ENCODE measurements around the gene APOBEC3A. TPM values are rescaled to one million over a fixed set of nuclear protein-coding genes. Genes with fewer than 3 reads are reported as not detected.
"Not testable (repeated sequence)": the region's sequence is repeated elsewhere in the genome, so short reads cannot be mapped to it uniquely, and the experiment has no call there.

Gene APOBEC3A
- total RNA-seq, 2 experiments from 2014 or later: not detected

DNA sequence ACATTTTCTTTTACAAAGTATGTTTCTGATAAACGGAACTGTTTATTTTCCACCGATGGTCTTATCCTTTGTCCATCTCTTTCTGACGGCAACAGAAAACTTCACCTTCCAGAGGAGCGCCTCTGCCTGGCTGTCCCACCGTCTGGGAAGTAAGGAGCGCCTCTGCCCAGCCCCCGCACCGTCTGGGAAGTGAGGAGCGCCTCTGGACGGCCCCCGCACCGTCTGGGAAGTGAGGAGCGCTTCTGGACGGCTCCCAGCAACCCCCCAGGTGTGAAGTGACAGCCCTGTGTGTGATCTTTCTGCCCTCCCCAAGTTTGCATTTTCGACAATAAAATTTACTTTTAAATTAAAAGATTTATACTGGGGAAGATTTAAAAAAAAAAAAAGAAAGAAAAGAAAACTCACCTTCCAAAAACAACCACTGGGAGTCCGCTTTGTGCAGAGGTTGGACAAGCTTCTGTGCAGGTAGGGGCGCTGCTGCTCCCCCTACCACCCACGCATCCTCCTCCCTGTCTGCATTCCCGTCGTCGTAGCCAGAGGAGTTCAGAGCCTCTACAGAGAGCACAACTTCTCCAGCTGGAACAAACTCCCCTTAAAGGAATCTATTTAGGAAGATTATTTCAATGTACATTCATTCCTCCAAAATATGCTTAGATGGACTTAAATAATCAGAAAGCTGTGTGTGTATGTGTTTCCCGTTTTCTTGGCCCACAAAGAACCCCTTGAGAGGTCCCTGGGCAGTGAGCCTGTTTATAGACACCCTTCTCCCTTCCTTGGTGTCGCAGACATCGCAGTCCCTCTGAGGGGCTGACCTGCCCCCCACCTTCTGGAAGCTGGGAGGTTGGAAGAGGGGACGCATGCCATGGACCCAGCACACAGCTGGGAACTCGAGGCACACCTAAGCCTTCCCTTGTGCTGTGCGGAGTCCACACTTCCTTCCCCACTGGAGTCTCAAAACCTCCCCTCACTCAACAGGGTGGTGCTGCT is 23.9 kb downstream of the APOBEC3A start:
- H3K27me3 Mint-ChIP-seq: peaks cover 6% of the 10 kb centered on the region
- peaks cover 18% of the 10 kb centered on the region for H3K9me3 Mint-ChIP-seq
- no peak for DNase-seq
- ChIA-PET CTCF (interaction anchor here (1.0 kb wide), 1 partner anchor 12 kb away, joined by 8 read pairs; no protein-coding TSS in a partner anchor), POLR2A (interaction anchor here (0.6 kb wide), 1 partner anchor 780 kb away, joined by 3 read pairs; no protein-coding TSS in a partner anchor)
- peaks cover 12% of the 10 kb centered on the region for H3K36me3 Mint-ChIP-seq (ENCODE audit: low read depth)
- peak overlapping the region; percentile 95 for H3K27ac Mint-ChIP-seq
- H3K4me1 Mint-ChIP-seq: peaks cover 45% of the 10 kb centered on the region
- peak overlapping the region; percentile 70 for H3K4me3 Mint-ChIP-seq

- ChIA-PET CTCF (interaction anchor here (1.0 kb wide), 2 partner anchors 13 to 21 kb away, joined by 3 to 8 read pairs; no protein-coding TSS in a partner anchor), POLR2A (interaction anchor here (0.6 kb wide), 1 partner anchor 781 kb away, joined by 3 read pairs; no protein-coding TSS in a partner anchor)
- Mint-ChIP-seq H3K36me3 (ENCODE audit: low read depth) (peaks cover 12% of the 10 kb centered on the region), H3K27ac (peak within 1 kb of the TSS; percentile 95), H3K9me3 (peaks cover 15% of the 10 kb centered on the region), H3K4me1 (peaks cover 50% of the 10 kb centered on the region), H3K27me3 (peaks cover 4% of the 10 kb centered on the region), H3K4me3 (peak within 1 kb of the TSS; percentile 70)
- peak; percentile 77 for DNase-seq
These were observed 24.9 kb downstream of the APOBEC3A start, which contains the start of gene APOBEC3B for GRCh38 chr22:38981992-38982927. Gene APOBEC3B (plus strand): TSS chr22:38982347. CDS start chr22:38982454, 107 bp downstream.

DNA sequence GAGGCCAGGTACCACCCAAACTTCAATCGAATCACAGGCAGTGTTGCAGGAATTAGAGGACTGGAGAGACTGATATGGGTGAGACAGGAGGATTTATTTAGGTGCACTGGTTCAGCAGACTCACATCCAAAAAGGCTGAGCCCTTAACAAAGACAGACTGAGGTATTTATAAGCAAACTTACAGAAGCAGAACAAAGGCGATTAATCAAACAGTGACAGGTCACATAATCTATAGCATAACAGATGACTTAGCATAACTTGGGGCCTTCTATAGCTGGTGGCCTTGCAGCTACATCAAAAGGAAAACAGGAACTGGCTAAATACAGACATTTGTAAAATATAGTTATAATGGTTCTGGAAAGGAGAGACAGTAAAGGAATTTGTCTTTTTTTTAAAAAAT is 26.8 kb downstream of the APOBEC3A start:
- no peak for DNase-seq
- peaks cover 12% of the 10 kb centered on the region for H3K36me3 Mint-ChIP-seq (ENCODE audit: low read depth)
- peak overlapping the region; percentile 27 for H3K27ac Mint-ChIP-seq
- peaks cover 13% of the 10 kb centered on the region for H3K9me3 Mint-ChIP-seq
- H3K4me1 Mint-ChIP-seq: peaks cover 68% of the 10 kb centered on the region
- POLR2A ChIA-PET: interaction anchor here (1.7 kb wide), 1 partner anchor 19 kb away, joined by 3 read pairs; no protein-coding TSS in a partner anchor
- no peaks in the 10 kb centered on the region for H3K27me3 Mint-ChIP-seq
- no peak overlapping the region for H3K4me3 Mint-ChIP-seq
- CTCF ChIA-PET: interaction anchor here (0.6 to 1.0 kb wide), 3 partner anchors 19 to 159 kb away, joined by 3 to 4 read pairs (median 3); no protein-coding TSS in a partner anchor

- ChIA-PET CTCF (interaction anchor here (0.7 to 1.0 kb wide), 3 partner anchors 18 to 158 kb away, joined by 3 read pairs; no protein-coding TSS in a partner anchor), POLR2A (interaction anchor here (1.7 kb wide), 1 partner anchor 18 kb away, joined by 3 read pairs; no protein-coding TSS in a partner anchor)
- Mint-ChIP-seq H3K36me3 (ENCODE audit: low read depth) (peaks cover 12% of the 10 kb centered on the region), H3K27ac (peak overlapping the region; percentile 88), H3K4me3 (peak overlapping the region; percentile 8), H3K4me1 (peaks cover 76% of the 10 kb centered on the region), H3K9me3 (peaks cover 13% of the 10 kb centered on the region)
- H3K27me3 Mint-ChIP-seq: not testable (repeated sequence)
- peak; percentile 85 for DNase-seq
These were observed 27.7 kb downstream of the APOBEC3A start for GRCh38 chr22:38984784-38985757.

DNA sequence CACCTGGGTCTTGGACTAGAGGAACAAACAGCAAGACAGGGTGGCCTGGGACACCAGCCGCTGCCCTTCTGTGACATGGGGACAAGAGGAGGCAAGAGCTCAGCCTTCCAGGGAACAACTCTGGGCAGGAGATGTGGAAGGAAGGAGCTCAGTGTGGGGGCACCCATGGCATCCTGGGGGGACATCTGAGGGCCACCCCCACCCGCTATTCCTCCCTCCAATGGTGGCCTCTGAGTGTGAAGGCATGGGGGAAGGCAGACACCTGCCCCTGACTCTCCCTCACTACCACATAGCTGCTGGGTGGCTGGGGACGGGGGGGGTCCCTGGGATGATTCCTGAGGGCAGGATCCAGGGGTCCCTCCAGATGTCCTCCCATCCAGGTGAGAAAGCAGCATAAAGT is 29.2 kb downstream of the APOBEC3A start:
- Mint-ChIP-seq H3K36me3 (ENCODE audit: low read depth) (peaks cover 12% of the 10 kb centered on the region), H3K9me3 (peaks cover 13% of the 10 kb centered on the region), H3K4me1 (peaks cover 74% of the 10 kb centered on the region), H3K27ac (peak overlapping the region; percentile 46), H3K27me3 (no peaks in the 10 kb centered on the region), H3K4me3 (no peak overlapping the region)
- ChIA-PET POLR2A (interaction anchor here (0.7 kb wide), 1 partner anchor 955 kb away, joined by 5 read pairs; no protein-coding TSS in a partner anchor), CTCF (interaction anchor here (1.2 kb wide), 1 partner anchor 16 kb away, joined by 3 read pairs; no protein-coding TSS in a partner anchor)
- no peak for DNase-seq

DNA sequence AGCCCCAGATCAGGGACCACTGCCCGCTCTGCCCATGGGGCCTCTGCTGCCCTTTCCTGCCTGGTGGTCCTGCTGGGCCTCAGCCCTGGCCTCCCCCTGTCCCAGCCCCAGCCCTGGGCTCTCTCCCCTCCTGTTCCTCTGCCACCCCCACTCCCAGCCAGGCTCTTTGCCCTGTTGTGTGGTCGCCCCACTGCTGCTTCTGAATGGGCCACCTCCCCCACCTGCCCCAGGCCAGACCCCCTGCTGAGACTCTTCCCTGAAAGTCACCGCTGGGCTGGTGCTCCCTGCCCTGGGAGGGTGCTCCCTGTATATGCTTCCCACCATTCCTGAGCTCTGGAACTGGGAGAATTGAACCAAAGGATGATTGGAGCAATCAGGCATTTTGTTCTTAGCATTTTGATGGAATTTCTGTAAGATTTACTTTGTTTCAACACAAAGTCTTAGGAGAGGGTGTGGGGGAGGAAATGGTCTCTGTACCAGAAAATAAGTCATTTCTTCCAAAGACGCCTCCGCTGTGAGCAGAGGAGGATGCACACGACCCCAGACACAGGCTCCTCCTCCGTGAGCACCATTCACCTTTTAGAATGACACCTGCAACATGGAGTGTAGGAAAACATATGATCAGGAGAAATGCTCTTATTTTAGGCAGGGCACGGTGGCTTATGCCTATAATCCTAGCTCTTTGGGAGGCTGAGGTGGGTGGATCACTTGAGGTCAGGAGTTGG is 29.9 kb downstream of the APOBEC3A start:
- Mint-ChIP-seq H3K27me3 (no peaks in the 10 kb centered on the region), H3K4me1 (peaks cover 68% of the 10 kb centered on the region), H3K4me3 (no peak overlapping the region), H3K9me3 (peaks cover 13% of the 10 kb centered on the region), H3K36me3 (ENCODE audit: low read depth) (peaks cover 12% of the 10 kb centered on the region), H3K27ac (peak overlapping the region; percentile 50)
- ChIA-PET CTCF (interaction anchor here (1.2 kb wide), 1 partner anchor 16 kb away, joined by 3 read pairs; no protein-coding TSS in a partner anchor), POLR2A (no interaction called here)
- DNase-seq: no peak

- peak overlapping the region; percentile 88 for H3K27ac Mint-ChIP-seq
These were observed 32.1 kb downstream of the APOBEC3A start for GRCh38 chr22:38989466-38989865.

DNA sequence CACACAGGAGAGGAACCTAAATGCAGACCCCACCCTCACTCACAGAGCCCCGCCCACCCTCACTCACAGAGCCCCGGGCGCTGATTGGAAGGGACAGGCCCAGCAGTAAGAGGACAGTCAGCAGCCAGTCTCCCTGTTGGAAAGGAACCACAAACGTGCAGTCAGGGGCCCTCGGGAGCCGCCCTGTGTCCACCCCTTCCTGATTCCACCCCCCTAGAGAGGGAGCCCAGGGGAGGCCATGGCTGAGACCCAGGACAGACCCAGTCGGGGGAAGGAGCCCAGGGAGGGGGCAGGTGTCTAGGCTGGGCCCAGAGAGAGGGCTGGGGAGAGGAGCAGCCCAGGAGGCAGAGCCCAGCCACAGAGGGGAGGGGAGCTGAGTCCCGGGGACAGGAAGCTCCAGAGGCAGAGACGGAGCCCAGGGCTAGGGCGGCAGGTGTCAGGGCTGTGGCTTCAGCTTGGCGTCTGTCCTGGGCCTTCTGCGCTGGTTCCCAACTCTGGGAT is 35.5 kb downstream of the APOBEC3A start:
- H3K9me3 Mint-ChIP-seq; H3K4me3 Mint-ChIP-seq; DNase-seq; H3K36me3 Mint-ChIP-seq (ENCODE audit: low read depth); POLR2A ChIA-PET; H3K27ac Mint-ChIP-seq: not testable (repeated sequence)
- H3K27me3 Mint-ChIP-seq: peaks cover 14% of the 10 kb centered on the region
- CTCF ChIA-PET: interaction anchor here (0.9 kb wide), 1 partner anchor 11 kb away, joined by 4 read pairs; no protein-coding TSS in a partner anchor
- peaks cover 34% of the 10 kb centered on the region for H3K4me1 Mint-ChIP-seq

More at GRCh38 chr22:38989466-38989865, 32.1 kb downstream of the APOBEC3A start:
- ChIA-PET POLR2A (no interaction called here), CTCF (no interaction called here)
- Mint-ChIP-seq H3K9me3 (peaks cover 2% of the 10 kb centered on the region), H3K27me3 (peaks cover 4% of the 10 kb centered on the region), H3K4me3 (no peak overlapping the region), H3K36me3 (ENCODE audit: low read depth) (peaks cover 4% of the 10 kb centered on the region), H3K4me1 (peaks cover 64% of the 10 kb centered on the region)
- peak; percentile 39 for DNase-seq

GRCh38 chr22:38996105-38996504 is 38.7 kb downstream of the APOBEC3A start:
- H3K4me1 Mint-ChIP-seq: peaks cover 11% of the 10 kb centered on the region
- peaks cover 5% of the 10 kb centered on the region for H3K9me3 Mint-ChIP-seq
- ChIA-PET POLR2A (no interaction called here), CTCF (interaction anchor here (1.0 to 1.3 kb wide), 2 partner anchors 126 to 227 kb away, joined by 3 to 4 read pairs; no protein-coding TSS in a partner anchor)
- DNase-seq: no peak
- peaks cover 21% of the 10 kb centered on the region for H3K27me3 Mint-ChIP-seq
- H3K27ac Mint-ChIP-seq: no peak overlapping the region
- no peak overlapping the region for H3K4me3 Mint-ChIP-seq
- no peaks in the 10 kb centered on the region for H3K36me3 Mint-ChIP-seq (ENCODE audit: low read depth)

DNA sequence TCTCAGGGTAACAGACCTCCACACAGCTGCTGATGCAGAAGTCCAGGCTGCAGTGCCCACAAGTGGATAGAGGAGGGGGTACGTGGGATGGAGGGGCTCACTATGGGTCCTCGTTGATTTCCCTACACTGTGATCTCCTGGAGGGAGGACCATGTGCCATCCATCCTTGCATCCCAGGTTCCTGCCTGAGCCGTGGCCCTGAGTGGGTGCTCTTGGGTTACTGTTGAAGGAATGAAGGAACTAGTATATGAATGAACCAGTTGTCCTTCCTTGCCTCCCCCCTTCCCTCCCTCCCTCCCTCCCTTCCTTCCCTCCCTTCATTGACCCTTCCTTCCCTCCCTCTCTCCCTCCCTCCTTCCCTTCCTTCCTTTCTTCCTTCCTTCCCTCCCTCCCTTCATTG is 40.1 kb downstream of the APOBEC3A start:
- no peaks in the 10 kb centered on the region for H3K36me3 Mint-ChIP-seq (ENCODE audit: low read depth)
- H3K4me3 Mint-ChIP-seq: no peak overlapping the region
- H3K9me3 Mint-ChIP-seq: peaks cover 5% of the 10 kb centered on the region
- peaks cover 12% of the 10 kb centered on the region for H3K4me1 Mint-ChIP-seq
- ChIA-PET POLR2A (no interaction called here), CTCF (no interaction called here)
- no peak for DNase-seq
- H3K27me3 Mint-ChIP-seq: peaks cover 21% of the 10 kb centered on the region
- no peak overlapping the region for H3K27ac Mint-ChIP-seq

Measured in activated CD4-positive, alpha-beta T cell treated with anti-CD3 and anti-CD28 coated beads, Interleukin-2, amount 10 ng/mL, durations not matched to agents 7 days and 5 days (primary cell).